Measurements from ENCODE around the gene PML.

The PML gene

GRCh38 chr15:73985101-73985873 lies 9.2 kb upstream of the PML start:
- no peak for DNase-seq (ENCODE audit: low spot score)

GRCh38 chr15:73986055-73986775 lies 8.3 kb upstream of the PML start:
- DNase-seq (ENCODE audit: low spot score), result no peak

GRCh38 chr15:73986776-73987056 lies 7.8 kb upstream of the PML start:
- DNase-seq (ENCODE audit: low spot score), result no peak

- DNase-seq (ENCODE audit: low spot score), result no peak
Observed at GRCh38 chr15:73987250-73987649, 7.3 kb upstream of the PML start.

- DNase-seq (ENCODE audit: low spot score), result no peak
Observed at GRCh38 chr15:73987681-73988444, 6.7 kb upstream of the PML start.

GRCh38 chr15:73988445-73988969 lies 6.0 kb upstream of the PML start:
- DNase-seq (ENCODE audit: low spot score), result no peak

- DNase-seq (ENCODE audit: low spot score), result no peak
Observed at GRCh38 chr15:73989001-73989798, 5.3 kb upstream of the PML start.

GRCh38 chr15:73990250-73991005 lies 4.1 kb upstream of the PML start:
- no peak for DNase-seq (ENCODE audit: low spot score)

- no peak for DNase-seq (ENCODE audit: low spot score)
Observed at GRCh38 chr15:73991260-73991659, 3.3 kb upstream of the PML start.

- DNase-seq (ENCODE audit: low spot score), result peak; percentile 93
Observed at GRCh38 chr15:73991726-73992593, 2.6 kb upstream of the PML start, which contains the start of gene STOML1. Gene STOML1, minus strand, starts transcription at chr15:73992295. Its CDS starts 72 bp downstream, at chr15:73992223.

GRCh38 chr15:73992594-73992898 lies 2.0 kb upstream of the PML start:
- no peak for DNase-seq (ENCODE audit: low spot score)

- no peak for DNase-seq (ENCODE audit: low spot score)
Observed at GRCh38 chr15:73993211-73993994, 1.1 kb upstream of the PML start.

- DNase-seq (ENCODE audit: low spot score), result no peak
Observed at GRCh38 chr15:73994912-73995622, 551 bp downstream of the PML start.

- DNase-seq (ENCODE audit: low spot score), result no peak
Observed at GRCh38 chr15:73996267-73996666, 1.8 kb downstream of the PML start.

GRCh38 chr15:73996939-73997338 lies 2.4 kb downstream of the PML start:
- no peak for DNase-seq (ENCODE audit: low spot score)

- DNase-seq (ENCODE audit: low spot score), result no peak
Observed at GRCh38 chr15:73997986-73998385, 3.5 kb downstream of the PML start.

GRCh38 chr15:74006774-74007639 lies 12.5 kb downstream of the PML start:
- DNase-seq (ENCODE audit: low spot score), result no peak
